HCT116 (cell line): ENCODE measurements around the gene ZNF814. TPM values are rescaled to one million over a fixed set of nuclear protein-coding genes. Genes with fewer than 3 reads are reported as not detected.

Source experiments
- ATAC-seq: fragments of 200-7000 bp; cut with Tn5 transposase; 2 replicates; pipeline ENCODE4 v1.9.1; 2020; ENCODE audit warnings: mild to moderate bottlenecking, moderate library complexity
- BruUV-seq: library from RNA; stranded (reverse); fragments of 400-500 nt; replicated peaks from 2 replicates; lab custom pipeline; 2021; lab: Mats Ljungman, UMichigan
- CTCF ChIA-PET: fragments of 300-600 bp; sonication (Branson Sonifier 250); formaldehyde crosslinking; loops from one replicate; lab custom pipeline; 2021; ENCODE audit warnings: antibody characterized with exemption; lab: Charles Lee
- POLR2A ChIA-PET: fragments of 300-600, 350-600 bp; sonication (Branson Sonifier 250); formaldehyde crosslinking; loops from one replicate; lab custom pipeline; 2021; ENCODE audit warnings: antibody characterized with exemption; lab: Charles Lee
- RAD21 ChIA-PET, 2 experiments: fragments of 300-600 bp; sonication (Branson Sonifier 250); formaldehyde crosslinking; loops; one replicate each; lab custom pipeline; 2023; ENCODE audit warnings: low total read pairs in 2 of 2; ENCODE audit not compliant: uncharacterized antibody in 2 of 2, unreplicated experiment in 2 of 2, low non-redundant PET in 1 of 2; lab: Charles Lee
- DNase-seq: peaks from one replicate; pipeline ENCODE4 v3.0.0-alpha.2; 2010; ENCODE audit warnings: low read depth, low spot score
- H2AFZ ChIP-seq: fragments of 200-600 bp; shearing (Covaris generic), sonication (generic); 2 replicates; pipeline ENCODE4 v1.6.1; 2017; ENCODE audit warnings: low read depth, mixed run types, mixed read lengths, antibody characterized with exemption, low read length; ENCODE audit not compliant: poor library complexity, severe bottlenecking
- H3K27ac ChIP-seq: 2 replicates; pipeline ENCODE4 v1.5.1; 2012; ENCODE audit warnings: low read depth, low read length
- H3K27me3 ChIP-seq: fragments of 200-600 bp; sonication (generic); 2 replicates; pipeline ENCODE4 v1.6.1; 2016; ENCODE audit warnings: mixed run types, low read length, mixed read lengths; ENCODE audit not compliant: insufficient read depth
- H3K36me3 ChIP-seq, 2 experiments: fragments of 200-500 bp in 1 of 2; fragments of 200-600 bp in 1 of 2; sonication (Bioruptor generic) in 1 of 2; sonication (generic) in 1 of 2; 2 replicates each; pipeline versions ENCODE4 v1.5.1 to v1.6.1; 2014 to 2016; ENCODE audit warnings: low read length in 2 of 2, inconsistent platforms in 1 of 2, mixed read lengths in 1 of 2, mixed run types in 1 of 2; ENCODE audit not compliant: insufficient read depth in 2 of 2, control insufficient read depth in 1 of 2
- H3K4me1 ChIP-seq, 2 experiments: fragments of 200-600 bp in 1 of 2; sonication (generic) in 1 of 2; 2 replicates each; pipeline versions ENCODE4 v1.5.1 to v1.6.1; 2012 to 2017; ENCODE audit warnings: low read length in 2 of 2, inconsistent platforms in 1 of 2, mild to moderate bottlenecking in 1 of 2, mixed read lengths in 1 of 2, mixed run types in 1 of 2, moderate library complexity in 1 of 2; ENCODE audit not compliant: insufficient read depth in 2 of 2, control insufficient read depth in 1 of 2
- H3K4me2 ChIP-seq: fragments of 200-600 bp; sonication (generic); 2 replicates; pipeline ENCODE4 v1.6.1; 2017; ENCODE audit warnings: mixed run types, low read length, mixed read lengths
- H3K4me3 ChIP-seq, 2 experiments: fragments of 200-600 bp in 1 of 2; sonication (generic) in 1 of 2; replicated peaks in 1 of 2; 2 replicates each; pipeline ENCODE4 v1.5.1; 2011 to 2016; ENCODE audit warnings: low read length in 2 of 2, control low read depth in 1 of 2, low read depth in 1 of 2, mild to moderate bottlenecking in 1 of 2, mixed read lengths in 1 of 2, mixed run types in 1 of 2
- H3K79me2 ChIP-seq: fragments of 200-600 bp; sonication (generic); 2 replicates; pipeline ENCODE4 v1.6.1; 2017; ENCODE audit warnings: mild to moderate bottlenecking, mixed run types, low read length, moderate library complexity, mixed read lengths; ENCODE audit not compliant: insufficient read depth
- H3K9ac ChIP-seq: fragments of 200-600 bp; sonication (generic); 2 replicates; pipeline ENCODE4 v1.6.1; 2016; ENCODE audit warnings: low read length, mixed read lengths
- H3K9me2 ChIP-seq: fragments of 200-600 bp; sonication (generic), shearing (Covaris generic); 2 replicates; pipeline ENCODE4 v1.6.1; 2017; ENCODE audit warnings: mixed run types, mild to moderate bottlenecking, moderate library complexity; ENCODE audit not compliant: insufficient read depth
- H3K9me3 ChIP-seq, 2 experiments: fragments of 200-500 bp in 1 of 2; fragments of 200-600 bp in 1 of 2; sonication (Bioruptor generic) in 1 of 2; sonication (generic) in 1 of 2; 2 replicates each; pipeline ENCODE4 v1.6.1; 2014 to 2017; ENCODE audit warnings: low read length in 2 of 2, mixed read lengths in 2 of 2, inconsistent platforms in 1 of 2, low read depth in 1 of 2, mild to moderate bottlenecking in 1 of 2, mixed run types in 1 of 2, moderate library complexity in 1 of 2; ENCODE audit not compliant: control insufficient read depth in 1 of 2, insufficient read depth in 1 of 2
- H4K20me1 ChIP-seq: fragments of 200-600 bp; sonication (generic), shearing (Covaris generic); 2 replicates; pipeline ENCODE4 v1.6.1; 2017; ENCODE audit warnings: mixed run types, mild to moderate bottlenecking, moderate library complexity; ENCODE audit not compliant: insufficient read depth
- EZH2phosphoT487 ChIP-seq: fragments of 200-600 bp; IDR thresholded peaks from 2 replicates; pipeline ENCODE4 v1.6.1; 2018; ENCODE audit warnings: antibody characterized with exemption, borderline replicate concordance
- JUND ChIP-seq: IDR thresholded peaks from 2 replicates; pipeline ENCODE4 v1.6.1; 2012
- POLR2A ChIP-seq: IDR thresholded peaks from 2 replicates; pipeline ENCODE4 v1.7.0; 2011; ENCODE audit warnings: borderline replicate concordance; ENCODE audit not compliant: insufficient read depth, insufficient read length; ENCODE audit errors: extremely low read depth
- POLR2AphosphoS5 ChIP-seq: IDR thresholded peaks from 2 replicates; pipeline ENCODE4 v1.6.1; 2011; ENCODE audit warnings: mild to moderate bottlenecking, low read depth, low read length, moderate library complexity
- RAD21 ChIP-seq: IDR thresholded peaks from 2 replicates; pipeline ENCODE4 v1.6.1; 2012; ENCODE audit warnings: low read depth, mild to moderate bottlenecking
- TCF7L2 ChIP-seq: IDR thresholded peaks from 2 replicates; pipeline ENCODE4 v1.7.0; 2011; ENCODE audit warnings: borderline replicate concordance, inconsistent platforms; ENCODE audit not compliant: insufficient read depth, insufficient read length; ENCODE audit errors: extremely low read depth
- YY1 ChIP-seq: IDR thresholded peaks from 2 replicates; pipeline ENCODE4 v1.6.1; 2011; ENCODE audit warnings: low read length, low read depth, moderate library complexity, mild to moderate bottlenecking; ENCODE audit not compliant: insufficient replicate concordance; ENCODE audit errors: extremely low read depth
- ZNF274 ChIP-seq: fragments of 200-500 bp; sonication (Bioruptor generic); IDR thresholded peaks from 2 replicates; pipeline ENCODE4 v1.6.1; 2014; ENCODE audit warnings: mild to moderate bottlenecking, low read depth, low read length, inconsistent platforms
- intact Hi-C: fragments of 100-400 bp; cut with micrococcal nuclease; formaldehyde crosslinking; loops from 2 replicates; pipeline ENCODE4 v1.10.0; 2022
- total RNA-seq: library from RNA; stranded (reverse); gene quantifications from one replicate; pipeline ENCODE4 v1.2.1, GENCODE V29; 2021; ENCODE audit not compliant: unreplicated experiment
- TF ChIP-seq, protein P1 (sequence below): IDR thresholded peaks from 2 replicates; pipeline ENCODE4 v1.6.1; 2012; ENCODE audit warnings: low read depth
- TF ChIP-seq, protein P2 (sequence below): IDR thresholded peaks from 2 replicates; pipeline ENCODE4 v1.6.1; 2012
- TF ChIP-seq, protein P3 (sequence below): IDR thresholded peaks from 2 replicates; pipeline ENCODE4 v1.6.1; 2011; ENCODE audit warnings: mild to moderate bottlenecking, low read length, moderate library complexity; ENCODE audit not compliant: insufficient replicate concordance; ENCODE audit errors: extremely low read depth
- TF ChIP-seq, protein P4 (sequence below): IDR thresholded peaks from 2 replicates; pipeline ENCODE4 v1.6.1; 2012

Gene ZNF814
- total RNA-seq, 1 experiment from 2014 or later, result 2.5 TPM

DNA sequence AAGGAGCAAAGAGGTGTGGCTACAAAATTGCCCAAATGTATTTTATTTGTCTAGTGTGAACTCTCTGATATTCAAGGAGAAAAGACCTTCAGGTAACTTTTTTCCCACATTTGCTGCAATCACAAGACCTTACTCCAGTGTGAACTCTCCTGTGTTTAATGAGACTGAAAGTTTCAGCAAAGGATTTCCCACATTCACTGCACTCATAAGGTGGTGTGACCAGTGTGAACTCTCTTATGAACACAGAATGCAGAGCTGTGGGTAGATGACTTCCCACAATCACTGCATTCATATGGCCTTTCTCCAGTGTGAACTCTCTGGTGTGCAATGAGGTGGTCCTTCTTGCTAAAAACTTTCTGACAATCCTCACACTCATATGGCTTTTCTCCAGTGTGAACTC is 16.4 kb downstream of the ZNF814 start:
- DNase-seq, result no peak
- Histone ChIP-seq H4K20me1 (no peaks in the 10 kb centered on the region), H3K36me3 (peaks cover 0 to 7% of the 10 kb centered on the region in 2 experiments; a peak in 1 of 4 replicates), H3K9me2 (no peaks in the 10 kb centered on the region), H3K9me3 (peaks cover 0 to 23% of the 10 kb centered on the region in 2 experiments; a peak in 2 of 4 replicates), H3K9ac (no peak overlapping the region), H3K79me2 (no peaks in the 10 kb centered on the region), H3K27me3 (no peaks in the 10 kb centered on the region), H3K4me1 (no peaks in the 10 kb centered on the region), H2AFZ (no peak overlapping the region), H3K4me3 (no peak overlapping the region), H3K4me2 (no peak overlapping the region), H3K27ac (no peak overlapping the region)
- CTCF ChIA-PET, result no interaction called here
- intact Hi-C loops, result no loop called here
- BruUV-seq, result no TSS peak
- RAD21 ChIA-PET, result no interaction called here
- TF ChIP-seq, protein P1, sequence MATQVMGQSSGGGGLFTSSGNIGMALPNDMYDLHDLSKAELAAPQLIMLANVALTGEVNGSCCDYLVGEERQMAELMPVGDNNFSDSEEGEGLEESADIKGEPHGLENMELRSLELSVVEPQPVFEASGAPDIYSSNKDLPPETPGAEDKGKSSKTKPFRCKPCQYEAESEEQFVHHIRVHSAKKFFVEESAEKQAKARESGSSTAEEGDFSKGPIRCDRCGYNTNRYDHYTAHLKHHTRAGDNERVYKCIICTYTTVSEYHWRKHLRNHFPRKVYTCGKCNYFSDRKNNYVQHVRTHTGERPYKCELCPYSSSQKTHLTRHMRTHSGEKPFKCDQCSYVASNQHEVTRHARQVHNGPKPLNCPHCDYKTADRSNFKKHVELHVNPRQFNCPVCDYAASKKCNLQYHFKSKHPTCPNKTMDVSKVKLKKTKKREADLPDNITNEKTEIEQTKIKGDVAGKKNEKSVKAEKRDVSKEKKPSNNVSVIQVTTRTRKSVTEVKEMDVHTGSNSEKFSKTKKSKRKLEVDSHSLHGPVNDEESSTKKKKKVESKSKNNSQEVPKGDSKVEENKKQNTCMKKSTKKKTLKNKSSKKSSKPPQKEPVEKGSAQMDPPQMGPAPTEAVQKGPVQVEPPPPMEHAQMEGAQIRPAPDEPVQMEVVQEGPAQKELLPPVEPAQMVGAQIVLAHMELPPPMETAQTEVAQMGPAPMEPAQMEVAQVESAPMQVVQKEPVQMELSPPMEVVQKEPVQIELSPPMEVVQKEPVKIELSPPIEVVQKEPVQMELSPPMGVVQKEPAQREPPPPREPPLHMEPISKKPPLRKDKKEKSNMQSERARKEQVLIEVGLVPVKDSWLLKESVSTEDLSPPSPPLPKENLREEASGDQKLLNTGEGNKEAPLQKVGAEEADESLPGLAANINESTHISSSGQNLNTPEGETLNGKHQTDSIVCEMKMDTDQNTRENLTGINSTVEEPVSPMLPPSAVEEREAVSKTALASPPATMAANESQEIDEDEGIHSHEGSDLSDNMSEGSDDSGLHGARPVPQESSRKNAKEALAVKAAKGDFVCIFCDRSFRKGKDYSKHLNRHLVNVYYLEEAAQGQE, result no peak
- TF ChIP-seq TCF7L2 (no peak), ZNF274 (no peak)
- ATAC-seq, result no peak
- POLR2A ChIA-PET, result no interaction called here

DNA sequence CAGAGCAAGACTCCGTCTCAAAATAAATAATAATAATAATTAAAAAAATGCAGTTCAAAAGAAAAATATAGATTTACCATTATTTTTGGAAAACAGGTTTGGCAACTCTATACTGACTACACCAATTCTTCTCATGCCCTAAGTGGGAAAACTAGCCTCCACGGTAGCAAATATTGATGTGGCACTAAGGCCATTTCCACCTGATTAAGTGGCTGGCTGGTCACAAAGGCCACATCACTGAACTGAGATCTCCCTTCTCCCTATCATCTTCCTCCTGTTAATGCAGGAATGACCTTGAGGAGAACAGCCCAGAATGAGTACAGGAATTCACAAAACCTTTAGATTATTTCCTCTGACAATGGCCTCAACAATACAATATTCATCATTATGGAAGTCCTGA is 18.6 kb downstream of the ZNF814 start:
- CTCF ChIA-PET, result no interaction called here
- no peaks in the 10 kb centered on the region for H4K20me1 ChIP-seq
- no peak for DNase-seq
- H3K79me2 ChIP-seq, result no peaks in the 10 kb centered on the region
- BruUV-seq, result no TSS peak
- peaks cover 6 to 25% of the 10 kb centered on the region in 2 experiments; a peak in 3 of 4 replicates for H3K36me3 ChIP-seq
- peaks cover 5 to 26% of the 10 kb centered on the region in 2 experiments; a peak in 2 of 4 replicates for H3K9me3 ChIP-seq
- ATAC-seq, result no peak
- H3K4me1 ChIP-seq, result no peaks in the 10 kb centered on the region
- TF ChIP-seq, protein P2, sequence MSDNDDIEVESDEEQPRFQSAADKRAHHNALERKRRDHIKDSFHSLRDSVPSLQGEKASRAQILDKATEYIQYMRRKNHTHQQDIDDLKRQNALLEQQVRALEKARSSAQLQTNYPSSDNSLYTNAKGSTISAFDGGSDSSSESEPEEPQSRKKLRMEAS, result no peak
- no peak for TF ChIP-seq RAD21
- TF ChIP-seq, protein P3, sequence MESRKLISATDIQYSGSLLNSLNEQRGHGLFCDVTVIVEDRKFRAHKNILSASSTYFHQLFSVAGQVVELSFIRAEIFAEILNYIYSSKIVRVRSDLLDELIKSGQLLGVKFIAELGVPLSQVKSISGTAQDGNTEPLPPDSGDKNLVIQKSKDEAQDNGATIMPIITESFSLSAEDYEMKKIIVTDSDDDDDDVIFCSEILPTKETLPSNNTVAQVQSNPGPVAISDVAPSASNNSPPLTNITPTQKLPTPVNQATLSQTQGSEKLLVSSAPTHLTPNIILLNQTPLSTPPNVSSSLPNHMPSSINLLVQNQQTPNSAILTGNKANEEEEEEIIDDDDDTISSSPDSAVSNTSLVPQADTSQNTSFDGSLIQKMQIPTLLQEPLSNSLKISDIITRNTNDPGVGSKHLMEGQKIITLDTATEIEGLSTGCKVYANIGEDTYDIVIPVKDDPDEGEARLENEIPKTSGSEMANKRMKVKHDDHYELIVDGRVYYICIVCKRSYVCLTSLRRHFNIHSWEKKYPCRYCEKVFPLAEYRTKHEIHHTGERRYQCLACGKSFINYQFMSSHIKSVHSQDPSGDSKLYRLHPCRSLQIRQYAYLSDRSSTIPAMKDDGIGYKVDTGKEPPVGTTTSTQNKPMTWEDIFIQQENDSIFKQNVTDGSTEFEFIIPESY, result no peak
- TF ChIP-seq, protein P4, sequence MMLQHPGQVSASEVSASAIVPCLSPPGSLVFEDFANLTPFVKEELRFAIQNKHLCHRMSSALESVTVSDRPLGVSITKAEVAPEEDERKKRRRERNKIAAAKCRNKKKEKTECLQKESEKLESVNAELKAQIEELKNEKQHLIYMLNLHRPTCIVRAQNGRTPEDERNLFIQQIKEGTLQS, result no peak
- TF ChIP-seq POLR2AphosphoS5, result no peak
- TF ChIP-seq POLR2A, result no peak
- TF ChIP-seq YY1, result no peak
- TF ChIP-seq EZH2phosphoT487, result no peak
- TF ChIP-seq JUND, result no peak
- TF ChIP-seq TCF7L2, result no peak
- TF ChIP-seq, all 23 proteins: peak for 0
- intact Hi-C loops, result no loop called here
- ChIA-PET RAD21 (no interaction called here), POLR2A (no interaction called here)
- H3K27ac ChIP-seq, result no peak overlapping the region
- H2AFZ ChIP-seq, result no peak overlapping the region
- no peak overlapping the region for H3K4me3 ChIP-seq
- no peaks in the 10 kb centered on the region for H3K9me2 ChIP-seq
- no peaks in the 10 kb centered on the region for H3K27me3 ChIP-seq
- no peak overlapping the region for H3K4me2 ChIP-seq
- H3K9ac ChIP-seq, result no peak overlapping the region
